Measurements from ENCODE around the gene ARFGAP1.

GRCh38 chr20:63280371-63280770, 7.8 kb downstream of the ARFGAP1 start:
- TF ChIP-seq SP1 (IDR thresholded peaks at IDR 0.05) = no peak
- TF ChIP-seq FOXK2 (IDR thresholded peaks at IDR 0.05) = no peak
- no peak for TF ChIP-seq TARDBP (IDR thresholded peaks at IDR 0.05)
- no peak for TF ChIP-seq PKNOX1 (IDR thresholded peaks at IDR 0.05)
- no peak for TF ChIP-seq FOXA1 (IDR thresholded peaks at IDR 0.05)
- no peak for TF ChIP-seq FOXM1 (IDR thresholded peaks at IDR 0.05; ENCODE audit: borderline replicate concordance)
- TF ChIP-seq BHLHE40 (IDR thresholded peaks at IDR 0.05; ENCODE audit: borderline replicate concordance) = no peak
- no peak for TF ChIP-seq SUZ12 (IDR thresholded peaks at IDR 0.05)
- no peak for TF ChIP-seq NFRKB (IDR thresholded peaks at IDR 0.05)
- no peak for TF ChIP-seq ELF4 (IDR thresholded peaks at IDR 0.05)
- TF ChIP-seq HDGF (IDR thresholded peaks at IDR 0.05; ENCODE audit: borderline replicate concordance) = no peak
- no peak for TF ChIP-seq ARNT (IDR thresholded peaks at IDR 0.05)
- no peak for TF ChIP-seq CTBP1 (IDR thresholded peaks at IDR 0.05; ENCODE audit: borderline replicate concordance)
